Fibroblast of lung (primary cell): ENCODE results near the gene PRKCG. TPM values are rescaled to one million over a fixed set of nuclear protein-coding genes. Genes with fewer than 3 reads are reported as not detected.
"Not testable (repeated sequence)": the region's sequence is repeated elsewhere in the genome, so short reads cannot be mapped to it uniquely, and the experiment has no call there.

Experiments
- DNase-seq, 2 donors: peaks; one replicate each; pipeline versions ENCODE4 v3.0.0 to v3.0.0-alpha.2; 2010; ENCODE audit warnings: low read depth in 2 of 2
- H2AFZ ChIP-seq: 2 replicates; pipeline ENCODE4 v1.5.1; 2012; ENCODE audit warnings: low read length, control low read depth, inconsistent platforms
- H3K27ac ChIP-seq: 2 replicates; pipeline ENCODE4 v1.5.1; 2011; ENCODE audit warnings: low read length, control low read depth; ENCODE audit not compliant: insufficient read depth
- H3K27me3 ChIP-seq: 2 replicates; pipeline ENCODE4 v1.5.1; 2011; ENCODE audit warnings: mild to moderate bottlenecking, low read length; ENCODE audit not compliant: control insufficient read depth, insufficient read depth
- H3K36me3 ChIP-seq: 2 replicates; pipeline ENCODE4 v1.5.1; 2011; ENCODE audit warnings: low read length; ENCODE audit not compliant: control insufficient read depth, insufficient read depth
- H3K4me1 ChIP-seq: 2 replicates; pipeline ENCODE4 v1.5.1; 2011; ENCODE audit warnings: low read length; ENCODE audit not compliant: control insufficient read depth, insufficient read depth; ENCODE audit errors: extremely low read depth
- H3K4me2 ChIP-seq: 2 replicates; pipeline ENCODE4 v1.5.1; 2011; ENCODE audit warnings: low read length, control low read depth; ENCODE audit not compliant: insufficient read depth; ENCODE audit errors: extremely low read depth
- H3K4me3 ChIP-seq, 4 experiments: fragments of 200-600 bp in 1 of 4; sonication (generic) in 1 of 4; replicated peaks in 1 of 4; 2 replicates each; pipeline ENCODE4 v1.5.1; 2011 to 2016; ENCODE audit warnings: low read length in 4 of 4, low read depth in 3 of 4, mild to moderate bottlenecking in 3 of 4, control low read depth in 2 of 4, inconsistent platforms in 1 of 4, mixed read lengths in 1 of 4; ENCODE audit not compliant: insufficient read depth in 1 of 4; ENCODE audit errors: control extremely low read depth in 1 of 4
- H3K79me2 ChIP-seq: 2 replicates; pipeline ENCODE4 v1.5.1; 2012; ENCODE audit warnings: mild to moderate bottlenecking, low read length, inconsistent platforms; ENCODE audit not compliant: control insufficient read depth, insufficient read depth
- H3K9ac ChIP-seq: 2 replicates; pipeline ENCODE4 v1.5.1; 2011; ENCODE audit warnings: mild to moderate bottlenecking, low read length, control low read depth; ENCODE audit not compliant: insufficient read depth
- H3K9me3 ChIP-seq: 2 replicates; pipeline ENCODE4 v1.5.1; 2012; ENCODE audit warnings: low read depth, low read length; ENCODE audit not compliant: control insufficient read depth, insufficient read depth
- H4K20me1 ChIP-seq: 2 replicates; pipeline ENCODE4 v1.5.1; 2011; ENCODE audit warnings: low read length; ENCODE audit not compliant: control insufficient read depth, insufficient read depth; ENCODE audit errors: extremely low read depth
- EZH2 ChIP-seq: IDR thresholded peaks from 2 replicates; pipeline ENCODE4 v1.5.1; 2012; ENCODE audit warnings: low read length, control low read depth, mild to moderate bottlenecking; ENCODE audit errors: missing control alignments
- polyA plus RNA-seq, 2 donors: library from polyadenylated mRNA; depleted of rRNA in 1 of 2; stranded (reverse) in 1 of 2; unstranded in 1 of 2; fragments of >200 nt; gene quantifications; 2 replicates each; pipeline ENCODE4 v1.2.1, GENCODE V29; 2011 to 2012; ENCODE audit warnings: missing spikeins in 1 of 2
- total RNA-seq: library from RNA; depleted of rRNA; stranded (reverse); fragments of >200 nt; gene quantifications from 2 replicates; pipeline ENCODE4 v1.2.1, GENCODE V29; 2014
- TF ChIP-seq, protein P1 (sequence below), 2 donors: IDR thresholded peaks in 1 of 2; conservative IDR thresholded peaks in 1 of 2; 1 replicate in 1 of 2; 2 replicates in 1 of 2; pipeline ENCODE4 v1.5.1; 2011 to 2012; ENCODE audit warnings: low read length in 2 of 2, control low read depth in 1 of 2, inconsistent platforms in 1 of 2, low read depth in 1 of 2, mild to moderate bottlenecking in 1 of 2

Gene PRKCG
- total and polyA plus RNA-seq, 2 donors (not counting 1 experiment from before 2014, with no cell fraction given): not detected

DNA sequence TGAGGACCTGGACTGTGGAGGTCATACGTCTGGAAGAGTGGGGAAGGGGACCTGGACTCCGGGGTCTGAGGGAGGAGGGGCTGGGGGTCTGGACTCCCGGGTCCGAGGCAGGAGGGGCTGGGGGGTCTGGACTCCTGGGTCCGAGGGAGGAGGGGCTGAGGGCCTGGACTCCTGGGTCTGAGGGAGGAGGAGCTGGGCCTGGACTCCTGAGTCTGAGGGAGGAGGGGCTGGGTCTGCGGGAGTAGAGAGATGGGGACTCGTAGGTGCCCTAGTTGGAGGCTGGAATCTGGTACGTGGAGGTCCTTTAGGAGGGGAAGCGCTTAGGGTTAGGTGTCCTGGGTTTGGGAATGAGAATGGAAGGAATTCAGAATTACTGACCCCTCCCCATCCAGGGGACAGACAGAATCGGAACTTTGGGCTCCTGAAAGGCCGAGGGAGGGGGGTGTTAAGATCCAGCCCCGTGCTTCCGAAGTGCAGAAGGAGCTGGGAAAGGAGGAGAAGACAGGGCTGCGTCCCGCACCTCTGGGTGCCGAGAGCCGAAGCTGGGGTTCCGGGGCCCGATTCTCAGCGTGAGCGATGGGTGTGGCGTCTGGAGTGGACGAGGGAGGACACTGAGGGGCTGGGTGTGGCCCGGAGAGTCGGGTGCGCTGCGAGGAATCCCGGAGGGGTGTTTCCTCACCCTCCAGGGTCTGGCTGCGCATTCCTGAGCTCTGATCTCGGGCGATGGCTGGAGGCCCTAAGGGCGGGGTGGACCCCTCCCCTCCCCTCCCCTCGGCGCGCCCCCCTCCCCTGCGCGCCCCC, 13.7 kb upstream of the PRKCG start:
- no peaks in the 10 kb centered on the region for H3K27me3 ChIP-seq
- H3K27ac ChIP-seq: peak overlapping the region; percentile 99
- H2AFZ ChIP-seq: no peak overlapping the region
- no peaks in the 10 kb centered on the region for H3K9me3 ChIP-seq
- no peaks in the 10 kb centered on the region for H4K20me1 ChIP-seq
- H3K9ac ChIP-seq: peak overlapping the region; percentile 99
- peaks cover 23% of the 10 kb centered on the region for H3K79me2 ChIP-seq
- H3K4me2 ChIP-seq: peak overlapping the region; percentile 86
- TF ChIP-seq, protein P1, sequence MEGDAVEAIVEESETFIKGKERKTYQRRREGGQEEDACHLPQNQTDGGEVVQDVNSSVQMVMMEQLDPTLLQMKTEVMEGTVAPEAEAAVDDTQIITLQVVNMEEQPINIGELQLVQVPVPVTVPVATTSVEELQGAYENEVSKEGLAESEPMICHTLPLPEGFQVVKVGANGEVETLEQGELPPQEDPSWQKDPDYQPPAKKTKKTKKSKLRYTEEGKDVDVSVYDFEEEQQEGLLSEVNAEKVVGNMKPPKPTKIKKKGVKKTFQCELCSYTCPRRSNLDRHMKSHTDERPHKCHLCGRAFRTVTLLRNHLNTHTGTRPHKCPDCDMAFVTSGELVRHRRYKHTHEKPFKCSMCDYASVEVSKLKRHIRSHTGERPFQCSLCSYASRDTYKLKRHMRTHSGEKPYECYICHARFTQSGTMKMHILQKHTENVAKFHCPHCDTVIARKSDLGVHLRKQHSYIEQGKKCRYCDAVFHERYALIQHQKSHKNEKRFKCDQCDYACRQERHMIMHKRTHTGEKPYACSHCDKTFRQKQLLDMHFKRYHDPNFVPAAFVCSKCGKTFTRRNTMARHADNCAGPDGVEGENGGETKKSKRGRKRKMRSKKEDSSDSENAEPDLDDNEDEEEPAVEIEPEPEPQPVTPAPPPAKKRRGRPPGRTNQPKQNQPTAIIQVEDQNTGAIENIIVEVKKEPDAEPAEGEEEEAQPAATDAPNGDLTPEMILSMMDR (conservative IDR thresholded peaks at IDR 0.05 in 1 of 2, IDR thresholded peaks at IDR 0.05 in 1 of 2; ENCODE audit: low read depth in 1 of 2, low read length in 2 of 2): no peak
- TF ChIP-seq EZH2: no peak
- DNase-seq: peak; percentile 52 to 58
- H3K4me1 ChIP-seq: peaks cover 7% of the 10 kb centered on the region
- H3K4me3 ChIP-seq: peak overlapping the region; percentile 93 to 99 (median 96)
- H3K36me3 ChIP-seq: peaks cover 6% of the 10 kb centered on the region

GRCh38 chr19:53868892-53869804, 12.8 kb upstream of the PRKCG start:
- Histone ChIP-seq H3K27ac (peak overlapping the region; percentile 99), H3K9ac (peak overlapping the region; percentile 99), H3K9me3 (no peaks in the 10 kb centered on the region), H4K20me1 (no peaks in the 10 kb centered on the region), H3K4me3 (peak overlapping the region; percentile 93 to 99 (median 96)), H3K27me3 (no peaks in the 10 kb centered on the region), H2AFZ (no peak overlapping the region), H3K4me2 (peak overlapping the region; percentile 72), H3K4me1 (peaks cover 7% of the 10 kb centered on the region), H3K79me2 (peaks cover 30% of the 10 kb centered on the region), H3K36me3 (peaks cover 15% of the 10 kb centered on the region)
- peak; percentile 88 for DNase-seq
- TF ChIP-seq, protein P1 (conservative IDR thresholded peaks at IDR 0.05 in 1 of 2, IDR thresholded peaks at IDR 0.05 in 1 of 2; ENCODE audit: low read depth in 1 of 2, low read length in 2 of 2): peak in 1 of 2 donors; percentile 24
- no peak for TF ChIP-seq EZH2

GRCh38 chr19:53869805-53870484, 12.1 kb upstream of the PRKCG start:
- H3K9me3 ChIP-seq, DNase-seq, H2AFZ ChIP-seq, H4K20me1 ChIP-seq, H3K4me1 ChIP-seq, H3K27me3 ChIP-seq: not testable (repeated sequence)
- Histone ChIP-seq H3K4me3 (peak overlapping the region; percentile 66 to 99 (median 96)), H3K36me3 (peaks cover 17% of the 10 kb centered on the region), H3K4me2 (peak overlapping the region; percentile 7), H3K79me2 (peaks cover 30% of the 10 kb centered on the region), H3K9ac (peak overlapping the region; percentile 99), H3K27ac (peak overlapping the region; percentile 99)
